NCI-H1436 (cell line): Measurements from ENCODE around the gene ZSCAN30.
"Not testable (repeated sequence)": the region's sequence is repeated elsewhere in the genome, so short reads cannot be mapped to it uniquely, and the experiment has no call there.

Experiments
- DNase-seq: peaks from one replicate; lab custom pipeline; 2025; lab: John Stamatoyannopoulos, UW

ZSCAN30 gene

GRCh38 chr18:35231052-35231451 is 59.0 kb downstream of the ZSCAN30 start:
- peak; percentile 69 for DNase-seq

- DNase-seq: no peak
Measured at GRCh38 chr18:35227254-35227653, 62.8 kb downstream of the ZSCAN30 start.

- no peak for DNase-seq
Measured at GRCh38 chr18:35223797-35224196, 66.2 kb downstream of the ZSCAN30 start.

- no peak for DNase-seq
Measured at GRCh38 chr18:35220424-35220823, 69.6 kb downstream of the ZSCAN30 start.

GRCh38 chr18:35219331-35219730 is 70.7 kb downstream of the ZSCAN30 start:
- DNase-seq: not testable (repeated sequence)

GRCh38 chr18:35216611-35217010 is 73.4 kb downstream of the ZSCAN30 start:
- DNase-seq: not testable (repeated sequence)

- peak; percentile 6 for DNase-seq
Measured at GRCh38 chr18:35215026-35215425, 75.0 kb downstream of the ZSCAN30 start.

GRCh38 chr18:35205746-35206458 is 84.1 kb downstream of the ZSCAN30 start:
- DNase-seq: not testable (repeated sequence)

GRCh38 chr18:35205199-35205712 is 84.8 kb downstream of the ZSCAN30 start:
- no peak for DNase-seq

- peak; percentile 2 for DNase-seq
Measured at GRCh38 chr18:35203067-35203466, 87.0 kb downstream of the ZSCAN30 start.

- DNase-seq: peak; percentile 2
Measured at GRCh38 chr18:35201256-35201931, 88.6 kb downstream of the ZSCAN30 start.
